ENCODE results near the gene RIMBP3C. TPM values are rescaled to one million over a fixed set of nuclear protein-coding genes. Genes with fewer than 3 reads are reported as not detected.
"Not testable (repeated sequence)": the region's sequence is repeated elsewhere in the genome, so short reads cannot be mapped to it uniquely, and the experiment has no call there.

RIMBP3C gene
- polyA plus RNA-seq, 1 donor from 2014 or later: 0.29 TPM

DNA sequence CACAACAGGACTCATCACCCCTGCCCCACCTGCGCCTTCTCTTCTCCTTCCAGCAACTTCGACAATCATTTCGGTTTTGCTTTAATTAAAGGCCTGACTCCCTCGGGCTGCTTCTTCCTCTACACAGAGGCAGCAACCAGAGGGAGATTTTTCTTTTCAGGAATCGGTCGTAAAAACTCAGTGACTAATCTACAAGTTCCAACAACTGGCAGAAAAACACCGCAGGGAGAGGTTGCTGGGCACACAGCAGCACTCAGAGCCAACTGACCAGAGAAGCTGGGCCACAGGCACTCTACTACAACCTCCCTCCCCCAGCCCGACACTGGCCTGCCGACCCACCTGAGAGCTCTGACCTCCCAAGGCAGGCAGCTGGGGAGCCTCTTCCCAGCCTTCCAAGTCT lies 36.0 kb downstream of the RIMBP3C start:
- not testable (repeated sequence) for H3K9me3 Mint-ChIP-seq, H3K27ac Mint-ChIP-seq, H3K27me3 Mint-ChIP-seq

GRCh38 chr22:21514117-21514516 lies 37.1 kb downstream of the RIMBP3C start:
- not testable (repeated sequence) for H3K4me1 Mint-ChIP-seq, H3K36me3 Mint-ChIP-seq

More for the DNA sequence above, 36.0 kb downstream of the RIMBP3C start:
- H3K4me3 Mint-ChIP-seq, H3K36me3 Mint-ChIP-seq, H3K4me1 Mint-ChIP-seq: not testable (repeated sequence)

GRCh38 chr22:21512022-21512421 lies 39.2 kb downstream of the RIMBP3C start:
- H3K27me3 Mint-ChIP-seq, H3K9me3 Mint-ChIP-seq, H3K27ac Mint-ChIP-seq, H3K4me1 Mint-ChIP-seq, H3K36me3 Mint-ChIP-seq, H3K4me3 Mint-ChIP-seq: not testable (repeated sequence)

More at GRCh38 chr22:21514117-21514516, 37.1 kb downstream of the RIMBP3C start:
- H3K27ac Mint-ChIP-seq, H3K4me3 Mint-ChIP-seq, H3K9me3 Mint-ChIP-seq, H3K27me3 Mint-ChIP-seq: not testable (repeated sequence)

- not testable (repeated sequence) for H3K27ac Mint-ChIP-seq, H3K36me3 Mint-ChIP-seq, H3K4me1 Mint-ChIP-seq, H3K27me3 Mint-ChIP-seq, H3K9me3 Mint-ChIP-seq, H3K4me3 Mint-ChIP-seq
Observed at GRCh38 chr22:21510397-21510796, 40.9 kb downstream of the RIMBP3C start.

- not testable (repeated sequence) for H3K4me1 Mint-ChIP-seq, H3K27me3 Mint-ChIP-seq, H3K4me3 Mint-ChIP-seq, H3K27ac Mint-ChIP-seq, H3K9me3 Mint-ChIP-seq, H3K36me3 Mint-ChIP-seq
Observed at GRCh38 chr22:21499623-21500506, 51.4 kb downstream of the RIMBP3C start.

DNA sequence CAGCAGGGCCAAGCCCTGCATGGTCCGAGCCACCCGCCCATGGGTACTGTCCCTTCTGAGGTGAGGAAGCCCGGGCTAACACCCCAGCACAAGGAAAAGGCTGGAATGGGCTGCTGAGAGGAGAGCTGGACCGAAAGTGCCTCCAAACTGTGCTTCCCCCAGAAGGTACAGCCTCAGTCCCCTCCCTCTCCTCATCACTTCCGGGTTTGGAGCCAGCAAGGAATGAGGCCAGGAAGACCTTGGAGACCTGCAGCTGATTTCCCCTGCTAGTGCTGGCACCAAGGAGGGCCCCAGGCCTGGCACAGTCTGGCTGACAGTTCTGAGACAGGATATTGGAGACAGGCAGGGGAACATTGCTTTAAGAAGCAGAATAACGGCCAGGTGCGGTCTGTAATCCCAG lies 52.8 kb downstream of the RIMBP3C start:
- H3K27me3 Mint-ChIP-seq, H3K4me1 Mint-ChIP-seq, H3K36me3 Mint-ChIP-seq, H3K27ac Mint-ChIP-seq, H3K9me3 Mint-ChIP-seq, H3K4me3 Mint-ChIP-seq: not testable (repeated sequence)

DNA sequence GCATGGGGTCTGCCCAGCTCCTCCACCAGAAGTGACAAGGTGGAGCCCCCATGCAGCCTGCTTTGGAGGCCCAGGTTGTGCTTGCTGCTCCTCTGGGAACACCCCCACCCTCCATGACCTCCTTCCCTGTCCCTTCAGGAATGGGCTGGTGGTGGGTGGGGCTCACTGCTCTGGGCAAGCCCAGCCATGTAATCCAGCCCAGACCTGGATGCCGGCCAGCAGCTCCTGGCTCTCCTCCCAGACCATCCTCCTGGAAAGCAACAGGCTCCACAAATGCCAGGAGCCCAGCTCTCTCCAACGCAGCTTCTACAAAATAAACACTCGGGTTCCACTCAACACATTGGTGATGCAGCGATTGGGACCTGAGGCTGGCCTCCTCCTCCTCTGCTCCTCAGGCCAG lies 53.3 kb downstream of the RIMBP3C start:
- not testable (repeated sequence) for H3K27me3 Mint-ChIP-seq, H3K9me3 Mint-ChIP-seq, H3K4me1 Mint-ChIP-seq, H3K36me3 Mint-ChIP-seq, H3K27ac Mint-ChIP-seq, H3K4me3 Mint-ChIP-seq

Other genes starting within 250 kb of the RIMBP3C start
- gene RIMBP3B, start 167.7 kb downstream of the RIMBP3C start, polyA plus RNA-seq: 0.16 TPM
- 0.34 TPM for gene HIC2, start 134.1 kb downstream of the RIMBP3C start, polyA plus RNA-seq
- gene TMEM191C, start 84.1 kb downstream of the RIMBP3C start, polyA plus RNA-seq: 1.3 TPM
- gene UBE2L3, start 16.3 kb upstream of the RIMBP3C start, polyA plus RNA-seq: 106 TPM
- gene YDJC, start 78.6 kb upstream of the RIMBP3C start, polyA plus RNA-seq: 94.2 TPM
- gene CCDC116, start 81.3 kb upstream of the RIMBP3C start, polyA plus RNA-seq: 0.11 TPM
- 61.5 TPM for gene SDF2L1, start 90.8 kb upstream of the RIMBP3C start, polyA plus RNA-seq
- gene PPIL2, start 114.6 kb upstream of the RIMBP3C start, polyA plus RNA-seq: 30.4 TPM
- 16.8 TPM for gene YPEL1, start 184.3 kb upstream of the RIMBP3C start, polyA plus RNA-seq